MG63 (cell line): ENCODE measurements around the gene NAALADL2. TPM values are rescaled to one million over a fixed set of nuclear protein-coding genes. Genes with fewer than 3 reads are reported as not detected.

ENCODE experiments used
- DNase-seq: peaks from one replicate; pipeline ENCODE4 v3.0.0-alpha.2; 2020
- H3K27me3 ChIP-seq: fragments of 250-450 bp; sonication (Bioruptor Pico); 2 replicates; pipeline ENCODE4 v1.5.1; 2020; ENCODE audit warnings: mild to moderate bottlenecking, moderate library complexity
- H3K36me3 ChIP-seq: fragments of 250-450 bp; sonication (Bioruptor Pico); 2 replicates; pipeline ENCODE4 v1.5.1; 2020; ENCODE audit warnings: mild to moderate bottlenecking, moderate library complexity
- H3K4me3 ChIP-seq: fragments of 250-450 bp; sonication (Bioruptor Pico); 2 replicates; pipeline ENCODE4 v1.5.1; 2020; ENCODE audit warnings: mild to moderate bottlenecking, moderate library complexity
- H3K9me3 ChIP-seq: fragments of 250-450 bp; sonication (Bioruptor Pico); 2 replicates; pipeline ENCODE4 v1.5.1; 2020; ENCODE audit warnings: mild to moderate bottlenecking, moderate library complexity
- total RNA-seq: library from RNA; depleted of rRNA; stranded (reverse); fragments of >200 nt; shearing (Covaris generic); gene quantifications from 2 replicates; pipeline ENCODE4 v1.2.3, GENCODE V29; 2014; ENCODE audit warnings: low replicate concordance; rRNA removed

NAALADL2 gene
- total RNA-seq: 1.6 and 1.8 TPM in 2 replicates

- DNase-seq: no peak
Measured at GRCh38 chr3:174859114-174859735, at the start of gene NAALADL2. TSS of gene NAALADL2 (plus strand) at chr3:174859334.

GRCh38 chr3:174810254-174810653 lies 48.9 kb upstream of the NAALADL2 start:
- no peak for DNase-seq
- Histone ChIP-seq H3K36me3 (no peaks in the 10 kb centered on the region), H3K9me3 (peaks cover 5% of the 10 kb centered on the region), H3K27me3 (no peaks in the 10 kb centered on the region), H3K4me3 (no peak overlapping the region)

More at GRCh38 chr3:174859114-174859735, at the start of gene NAALADL2:
- no peaks in the 10 kb centered on the region for H3K27me3 ChIP-seq
- no peaks in the 10 kb centered on the region for H3K36me3 ChIP-seq
- H3K4me3 ChIP-seq: no peak within 1 kb of the TSS
- H3K9me3 ChIP-seq: peaks cover 3% of the 10 kb centered on the region; the same call in 1 of the 2 replicates

- H3K9me3 ChIP-seq: peaks cover 5% of the 10 kb centered on the region
- H3K27me3 ChIP-seq: no peaks in the 10 kb centered on the region
- no peaks in the 10 kb centered on the region for H3K36me3 ChIP-seq
- no peak overlapping the region for H3K4me3 ChIP-seq
- no peak for DNase-seq
Measured at GRCh38 chr3:174812172-174812862, 46.8 kb upstream of the NAALADL2 start.

- DNase-seq: no peak
- Histone ChIP-seq H3K4me3 (no peak overlapping the region), H3K36me3 (no peaks in the 10 kb centered on the region), H3K27me3 (no peaks in the 10 kb centered on the region), H3K9me3 (peaks cover 5% of the 10 kb centered on the region)
Measured at GRCh38 chr3:174815750-174816149, 43.4 kb upstream of the NAALADL2 start.

GRCh38 chr3:174820885-174821284 lies 38.2 kb upstream of the NAALADL2 start:
- H3K27me3 ChIP-seq: no peaks in the 10 kb centered on the region
- no peak overlapping the region for H3K4me3 ChIP-seq
- H3K9me3 ChIP-seq: no peaks in the 10 kb centered on the region
- no peak for DNase-seq
- no peaks in the 10 kb centered on the region for H3K36me3 ChIP-seq

- H3K4me3 ChIP-seq: no peak overlapping the region
- DNase-seq: no peak
Measured at GRCh38 chr3:174821477-174821876, 37.7 kb upstream of the NAALADL2 start.

GRCh38 chr3:174822320-174822719 lies 36.8 kb upstream of the NAALADL2 start:
- Histone ChIP-seq H3K9me3 (no peaks in the 10 kb centered on the region), H3K27me3 (no peaks in the 10 kb centered on the region), H3K36me3 (no peaks in the 10 kb centered on the region), H3K4me3 (no peak overlapping the region)
- no peak for DNase-seq

More at GRCh38 chr3:174821477-174821876, 37.7 kb upstream of the NAALADL2 start:
- no peaks in the 10 kb centered on the region for H3K9me3 ChIP-seq
- no peaks in the 10 kb centered on the region for H3K36me3 ChIP-seq
- no peaks in the 10 kb centered on the region for H3K27me3 ChIP-seq

GRCh38 chr3:174826069-174826468 lies 33.1 kb upstream of the NAALADL2 start:
- DNase-seq: no peak
- Histone ChIP-seq H3K36me3 (no peaks in the 10 kb centered on the region), H3K9me3 (0 out of 2 replicates have a peak, but pooled peaks cover 2% of the 10 kb centered on the region), H3K4me3 (no peak overlapping the region), H3K27me3 (no peaks in the 10 kb centered on the region)

- H3K36me3 ChIP-seq: no peaks in the 10 kb centered on the region
- no peak for DNase-seq
- H3K4me3 ChIP-seq: no peak overlapping the region
- H3K27me3 ChIP-seq: no peaks in the 10 kb centered on the region
- H3K9me3 ChIP-seq: peaks cover under 1% of the 10 kb centered on the region; the same call in 1 of the 2 replicates
Measured at GRCh38 chr3:174844746-174845145, 14.4 kb upstream of the NAALADL2 start.

GRCh38 chr3:174846055-174846454 lies 13.1 kb upstream of the NAALADL2 start:
- H3K4me3 ChIP-seq: no peak overlapping the region
- H3K36me3 ChIP-seq: no peaks in the 10 kb centered on the region
- no peaks in the 10 kb centered on the region for H3K27me3 ChIP-seq
- no peak for DNase-seq
- H3K9me3 ChIP-seq: peaks cover 6% of the 10 kb centered on the region; the same call in 1 of the 2 replicates

GRCh38 chr3:174854987-174855386 lies 4.1 kb upstream of the NAALADL2 start:
- Histone ChIP-seq H3K27me3 (no peaks in the 10 kb centered on the region), H3K36me3 (no peaks in the 10 kb centered on the region), H3K9me3 (peaks cover 6% of the 10 kb centered on the region; the same call in 1 of the 2 replicates), H3K4me3 (no peak overlapping the region)
- DNase-seq: peak; percentile 14

GRCh38 chr3:174857301-174857700 lies 1.8 kb upstream of the NAALADL2 start:
- no peaks in the 10 kb centered on the region for H3K36me3 ChIP-seq
- H3K4me3 ChIP-seq: no peak overlapping the region
- DNase-seq: no peak
- H3K9me3 ChIP-seq: peaks cover 6% of the 10 kb centered on the region; the same call in 1 of the 2 replicates
- H3K27me3 ChIP-seq: no peaks in the 10 kb centered on the region

- peaks cover 3% of the 10 kb centered on the region; the same call in 1 of the 2 replicates for H3K9me3 ChIP-seq
- H3K4me3 ChIP-seq: no peak overlapping the region
- no peaks in the 10 kb centered on the region for H3K27me3 ChIP-seq
- no peaks in the 10 kb centered on the region for H3K36me3 ChIP-seq
- no peak for DNase-seq
Measured at GRCh38 chr3:174858353-174858752, 781 bp upstream of the NAALADL2 start.

GRCh38 chr3:174859756-174860155 lies 622 bp downstream of the NAALADL2 start:
- Histone ChIP-seq H3K4me3 (no peak overlapping the region), H3K36me3 (no peaks in the 10 kb centered on the region), H3K9me3 (peaks cover 3% of the 10 kb centered on the region; the same call in 1 of the 2 replicates), H3K27me3 (no peaks in the 10 kb centered on the region)
- no peak for DNase-seq

GRCh38 chr3:174862101-174862500 lies 3.0 kb downstream of the NAALADL2 start:
- no peaks in the 10 kb centered on the region for H3K27me3 ChIP-seq
- no peak overlapping the region for H3K4me3 ChIP-seq
- no peak for DNase-seq
- H3K36me3 ChIP-seq: no peaks in the 10 kb centered on the region
- peaks cover 3% of the 10 kb centered on the region; the same call in 1 of the 2 replicates for H3K9me3 ChIP-seq

- H3K9me3 ChIP-seq: peaks cover 3% of the 10 kb centered on the region; the same call in 1 of the 2 replicates
- DNase-seq: no peak
Measured at GRCh38 chr3:174862666-174863065, 3.5 kb downstream of the NAALADL2 start.

GRCh38 chr3:174863488-174863887 lies 4.4 kb downstream of the NAALADL2 start:
- DNase-seq: no peak

More at GRCh38 chr3:174862666-174863065, 3.5 kb downstream of the NAALADL2 start:
- H3K27me3 ChIP-seq: no peaks in the 10 kb centered on the region
- H3K4me3 ChIP-seq: no peak overlapping the region
- H3K36me3 ChIP-seq: no peaks in the 10 kb centered on the region

More at GRCh38 chr3:174863488-174863887, 4.4 kb downstream of the NAALADL2 start:
- no peaks in the 10 kb centered on the region for H3K36me3 ChIP-seq
- peaks cover 3% of the 10 kb centered on the region; the same call in 1 of the 2 replicates for H3K9me3 ChIP-seq
- H3K27me3 ChIP-seq: no peaks in the 10 kb centered on the region
- no peak overlapping the region for H3K4me3 ChIP-seq
